Neural cell (in vitro differentiated cells): ENCODE measurements around the gene ASS1. TPM values are rescaled to one million over a fixed set of nuclear protein-coding genes. Genes with fewer than 3 reads are reported as not detected.

ENCODE experiments used
- H2AFZ ChIP-seq: fragments of 200-600, 300-800 bp; sonication (generic), shearing (Covaris generic); 2 replicates; pipeline ENCODE4 v1.6.0; 2014; ENCODE audit warnings: low read depth, mild to moderate bottlenecking, antibody characterized with exemption, low read length, moderate library complexity
- H3F3A ChIP-seq: fragments of 200-600 bp; shearing (Covaris generic); 2 replicates; pipeline ENCODE4 v1.6.1; 2016; ENCODE audit warnings: mild to moderate bottlenecking, moderate library complexity, mixed read lengths, antibody characterized with exemption, low read length; ENCODE audit not compliant: insufficient read depth, poor library complexity, severe bottlenecking
- H3K27ac ChIP-seq: fragments of 200-600, 300-800 bp; sonication (generic), shearing (Covaris generic); 2 replicates; pipeline ENCODE4 v1.5.1; 2014; ENCODE audit warnings: mild to moderate bottlenecking, low read length, moderate library complexity
- H3K27me3 ChIP-seq: fragments of 300-800, 200-600 bp; sonication (generic), shearing (Covaris generic); 2 replicates; pipeline ENCODE4 v1.6.0; 2014; ENCODE audit warnings: mild to moderate bottlenecking, low read depth, low read length, moderate library complexity; ENCODE audit not compliant: insufficient read depth
- H3K36me3 ChIP-seq: fragments of 300-800, 200-600 bp; sonication (generic), shearing (Covaris generic); 2 replicates; pipeline ENCODE4 v1.5.1; 2014; ENCODE audit warnings: mild to moderate bottlenecking, antibody characterized with exemption, low read length, moderate library complexity; ENCODE audit not compliant: insufficient read depth
- H3K4me2 ChIP-seq: fragments of 300-800, 200-600 bp; sonication (generic), shearing (Covaris generic); 2 replicates; pipeline ENCODE4 v1.6.0; 2014; ENCODE audit warnings: mild to moderate bottlenecking, low read length
- H3K4me3 ChIP-seq: fragments of 300-800, 200-600 bp; sonication (generic), shearing (Covaris generic); 2 replicates; pipeline ENCODE4 v1.5.1; 2014; ENCODE audit warnings: mild to moderate bottlenecking, low read length, moderate library complexity
- H3K79me2 ChIP-seq: fragments of 200-600 bp; shearing (Covaris generic); replicated peaks from 2 replicates; pipeline ENCODE4 v1.6.0; 2014; ENCODE audit warnings: mild to moderate bottlenecking, low read length, moderate library complexity; ENCODE audit not compliant: insufficient read depth
- H3K9ac ChIP-seq: fragments of 300-800, 200-600 bp; sonication (generic), shearing (Covaris generic); 2 replicates; pipeline ENCODE4 v1.6.1; 2016; ENCODE audit warnings: mild to moderate bottlenecking, low read length, mixed read lengths
- H3K9me2 ChIP-seq: fragments of 200-600 bp; shearing (Covaris generic); 2 replicates; pipeline ENCODE4 v1.6.1; 2016; ENCODE audit warnings: mild to moderate bottlenecking, low read length, mixed read lengths; ENCODE audit not compliant: insufficient read depth
- H3K9me3 ChIP-seq: fragments of 200-600, 300-800 bp; sonication (generic), shearing (Covaris generic); 2 replicates; pipeline ENCODE4 v1.6.1; 2016; ENCODE audit warnings: mild to moderate bottlenecking, mixed run types, low read length, moderate library complexity, mixed read lengths
- H4K20me1 ChIP-seq: fragments of 200-600 bp; shearing (Covaris generic); 2 replicates; pipeline ENCODE4 v1.6.1; 2016; ENCODE audit warnings: mild to moderate bottlenecking, mixed run types; ENCODE audit not compliant: insufficient read depth
- EP300 ChIP-seq: fragments of 450-650 bp; conservative IDR thresholded peaks from 2 replicates; pipeline ENCODE4 v1.6.1; 2014; ENCODE audit warnings: antibody characterized with exemption, mild to moderate bottlenecking, moderate library complexity; ENCODE audit not compliant: poor library complexity, severe bottlenecking
- EZH2 ChIP-seq: fragments of 200-600, 300-800 bp; shearing (Covaris generic), sonication (generic); IDR thresholded peaks from 2 replicates; pipeline ENCODE4 v1.6.1; 2014; ENCODE audit warnings: antibody characterized with exemption, low read length, borderline replicate concordance, mild to moderate bottlenecking; ENCODE audit not compliant: insufficient read depth, poor library complexity, severe bottlenecking
- MXI1 ChIP-seq: fragments of 450-650 bp; conservative IDR thresholded peaks from 2 replicates; pipeline ENCODE4 v1.6.1; 2014; ENCODE audit warnings: antibody characterized with exemption, mild to moderate bottlenecking; ENCODE audit not compliant: poor library complexity, severe bottlenecking
- POLR2AphosphoS5 ChIP-seq: IDR thresholded peaks from 2 replicates; pipeline ENCODE4 v1.6.1; 2012
- RAD21 ChIP-seq: fragments of 450-650 bp; conservative IDR thresholded peaks from 2 replicates; pipeline ENCODE4 v1.6.1; 2014; ENCODE audit warnings: antibody characterized with exemption, mild to moderate bottlenecking, moderate library complexity
- SMC3 ChIP-seq: fragments of 450-650 bp; conservative IDR thresholded peaks from 2 replicates; pipeline ENCODE4 v1.6.1; 2014; ENCODE audit warnings: antibody characterized with exemption, mild to moderate bottlenecking, moderate library complexity; ENCODE audit not compliant: poor library complexity
- TAF1 ChIP-seq: IDR thresholded peaks from 2 replicates; pipeline ENCODE4 v1.6.1; 2012; ENCODE audit warnings: low read depth
- polyA plus RNA-seq: library from polyadenylated mRNA; depleted of rRNA; stranded (reverse); fragments of >200 nt; gene quantifications from 2 replicates; pipeline ENCODE4 v1.2.3, GENCODE V29; 2014
- TF ChIP-seq, protein P1 (sequence below): fragments of 450-650 bp; IDR thresholded peaks from 2 replicates; pipeline ENCODE4 v1.5.1; 2014; ENCODE audit warnings: antibody characterized with exemption, mild to moderate bottlenecking, moderate library complexity; ENCODE audit not compliant: poor library complexity, severe bottlenecking
- TF ChIP-seq, protein P2 (sequence below): IDR thresholded peaks from 2 replicates; pipeline ENCODE4 v1.6.1; 2012; ENCODE audit warnings: borderline replicate concordance

ASS1 gene
- polyA plus RNA-seq, 1 donor from 2014 or later, result 2.6 TPM

DNA sequence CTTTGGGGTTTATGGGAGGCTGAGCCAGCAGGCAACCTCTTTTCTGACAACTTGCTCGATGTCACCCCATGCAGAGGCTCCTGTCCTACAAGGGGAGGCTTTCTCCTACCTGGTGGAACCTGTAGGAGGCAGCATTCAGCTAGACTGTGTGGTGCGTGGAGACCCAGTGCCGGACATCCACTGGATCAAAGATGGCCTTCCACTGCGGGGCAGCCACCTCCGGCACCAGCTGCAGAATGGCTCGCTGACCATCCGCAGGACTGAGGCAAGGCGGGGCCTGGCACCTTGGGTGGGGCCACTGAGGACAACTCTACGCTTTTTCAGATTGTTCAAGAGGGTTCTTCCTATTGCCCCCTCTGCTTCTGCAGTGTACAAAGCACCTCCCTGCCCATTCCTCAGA, 36.1 kb upstream of the ASS1 start:
- H3K36me3 ChIP-seq, result no peaks in the 10 kb centered on the region
- H4K20me1 ChIP-seq, result no peaks in the 10 kb centered on the region
- no peak overlapping the region for H3K4me3 ChIP-seq
- H3K9me3 ChIP-seq, result no peaks in the 10 kb centered on the region
- H3K79me2 ChIP-seq, result no peaks in the 10 kb centered on the region
- H3K9me2 ChIP-seq, result no peaks in the 10 kb centered on the region
- TF ChIP-seq MXI1, result no peak
- TF ChIP-seq, protein P1, sequence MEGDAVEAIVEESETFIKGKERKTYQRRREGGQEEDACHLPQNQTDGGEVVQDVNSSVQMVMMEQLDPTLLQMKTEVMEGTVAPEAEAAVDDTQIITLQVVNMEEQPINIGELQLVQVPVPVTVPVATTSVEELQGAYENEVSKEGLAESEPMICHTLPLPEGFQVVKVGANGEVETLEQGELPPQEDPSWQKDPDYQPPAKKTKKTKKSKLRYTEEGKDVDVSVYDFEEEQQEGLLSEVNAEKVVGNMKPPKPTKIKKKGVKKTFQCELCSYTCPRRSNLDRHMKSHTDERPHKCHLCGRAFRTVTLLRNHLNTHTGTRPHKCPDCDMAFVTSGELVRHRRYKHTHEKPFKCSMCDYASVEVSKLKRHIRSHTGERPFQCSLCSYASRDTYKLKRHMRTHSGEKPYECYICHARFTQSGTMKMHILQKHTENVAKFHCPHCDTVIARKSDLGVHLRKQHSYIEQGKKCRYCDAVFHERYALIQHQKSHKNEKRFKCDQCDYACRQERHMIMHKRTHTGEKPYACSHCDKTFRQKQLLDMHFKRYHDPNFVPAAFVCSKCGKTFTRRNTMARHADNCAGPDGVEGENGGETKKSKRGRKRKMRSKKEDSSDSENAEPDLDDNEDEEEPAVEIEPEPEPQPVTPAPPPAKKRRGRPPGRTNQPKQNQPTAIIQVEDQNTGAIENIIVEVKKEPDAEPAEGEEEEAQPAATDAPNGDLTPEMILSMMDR, result no peak
- no peak for TF ChIP-seq TAF1
- TF ChIP-seq SMC3, result no peak
- no peak for TF ChIP-seq EP300
- no peak for TF ChIP-seq POLR2AphosphoS5
- no peak for TF ChIP-seq RAD21
- TF ChIP-seq, protein P2, sequence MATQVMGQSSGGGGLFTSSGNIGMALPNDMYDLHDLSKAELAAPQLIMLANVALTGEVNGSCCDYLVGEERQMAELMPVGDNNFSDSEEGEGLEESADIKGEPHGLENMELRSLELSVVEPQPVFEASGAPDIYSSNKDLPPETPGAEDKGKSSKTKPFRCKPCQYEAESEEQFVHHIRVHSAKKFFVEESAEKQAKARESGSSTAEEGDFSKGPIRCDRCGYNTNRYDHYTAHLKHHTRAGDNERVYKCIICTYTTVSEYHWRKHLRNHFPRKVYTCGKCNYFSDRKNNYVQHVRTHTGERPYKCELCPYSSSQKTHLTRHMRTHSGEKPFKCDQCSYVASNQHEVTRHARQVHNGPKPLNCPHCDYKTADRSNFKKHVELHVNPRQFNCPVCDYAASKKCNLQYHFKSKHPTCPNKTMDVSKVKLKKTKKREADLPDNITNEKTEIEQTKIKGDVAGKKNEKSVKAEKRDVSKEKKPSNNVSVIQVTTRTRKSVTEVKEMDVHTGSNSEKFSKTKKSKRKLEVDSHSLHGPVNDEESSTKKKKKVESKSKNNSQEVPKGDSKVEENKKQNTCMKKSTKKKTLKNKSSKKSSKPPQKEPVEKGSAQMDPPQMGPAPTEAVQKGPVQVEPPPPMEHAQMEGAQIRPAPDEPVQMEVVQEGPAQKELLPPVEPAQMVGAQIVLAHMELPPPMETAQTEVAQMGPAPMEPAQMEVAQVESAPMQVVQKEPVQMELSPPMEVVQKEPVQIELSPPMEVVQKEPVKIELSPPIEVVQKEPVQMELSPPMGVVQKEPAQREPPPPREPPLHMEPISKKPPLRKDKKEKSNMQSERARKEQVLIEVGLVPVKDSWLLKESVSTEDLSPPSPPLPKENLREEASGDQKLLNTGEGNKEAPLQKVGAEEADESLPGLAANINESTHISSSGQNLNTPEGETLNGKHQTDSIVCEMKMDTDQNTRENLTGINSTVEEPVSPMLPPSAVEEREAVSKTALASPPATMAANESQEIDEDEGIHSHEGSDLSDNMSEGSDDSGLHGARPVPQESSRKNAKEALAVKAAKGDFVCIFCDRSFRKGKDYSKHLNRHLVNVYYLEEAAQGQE, result no peak
- TF ChIP-seq EZH2, result no peak
- H3K4me2 ChIP-seq, result no peak overlapping the region
- H3K27me3 ChIP-seq, result no peaks in the 10 kb centered on the region
- no peak overlapping the region for H3K9ac ChIP-seq
- H3K27ac ChIP-seq, result no peak overlapping the region
- no peak overlapping the region for H2AFZ ChIP-seq
- H3F3A ChIP-seq, result no peaks in the 10 kb centered on the region

GRCh38 chr9:130409246-130409645, 35.5 kb upstream of the ASS1 start:
- H3K27me3 ChIP-seq, result no peaks in the 10 kb centered on the region
- H3K79me2 ChIP-seq, result no peaks in the 10 kb centered on the region
- H4K20me1 ChIP-seq, result no peaks in the 10 kb centered on the region
- no peak overlapping the region for H3K4me3 ChIP-seq
- no peak overlapping the region for H3K27ac ChIP-seq
- no peak overlapping the region for H3K4me2 ChIP-seq
- no peak for TF ChIP-seq TAF1
- TF ChIP-seq SMC3, result no peak
- no peak for TF ChIP-seq EP300
- TF ChIP-seq, protein P2, result no peak
- TF ChIP-seq, protein P1, result no peak
- TF ChIP-seq EZH2, result no peak
- TF ChIP-seq MXI1, result no peak
- no peak for TF ChIP-seq POLR2AphosphoS5
- TF ChIP-seq RAD21, result no peak
- H3K9me2 ChIP-seq, result no peaks in the 10 kb centered on the region
- H3K9ac ChIP-seq, result no peak overlapping the region
- no peaks in the 10 kb centered on the region for H3K36me3 ChIP-seq
- H3F3A ChIP-seq, result no peaks in the 10 kb centered on the region
- H3K9me3 ChIP-seq, result no peaks in the 10 kb centered on the region
- H2AFZ ChIP-seq, result no peak overlapping the region
